NCI-H187 treated with DMSO at 0.1 percent for 48 hours (cell line): Measurements from ENCODE around the gene POMGNT2.
"Not testable (repeated sequence)": the region's sequence is repeated elsewhere in the genome, so short reads cannot be mapped to it uniquely, and the experiment has no call there.

ENCODE experiments used
- DNase-seq: peaks from one replicate; lab custom pipeline; 2025; lab: John Stamatoyannopoulos, UW

The POMGNT2 gene

GRCh38 chr3:43075904-43076661 is 29.8 kb downstream of the POMGNT2 start:
- DNase-seq = no peak

- DNase-seq = no peak
Measured at GRCh38 chr3:43074901-43075689, 30.8 kb downstream of the POMGNT2 start.

GRCh38 chr3:43074482-43074881 is 31.4 kb downstream of the POMGNT2 start:
- DNase-seq = no peak

GRCh38 chr3:43073836-43074220 is 32.1 kb downstream of the POMGNT2 start:
- no peak for DNase-seq

- DNase-seq = no peak
Measured at GRCh38 chr3:43073116-43073835, 32.6 kb downstream of the POMGNT2 start.

- no peak for DNase-seq
Measured at GRCh38 chr3:43072361-43072760, 33.5 kb downstream of the POMGNT2 start.

GRCh38 chr3:43071313-43071893 is 34.5 kb downstream of the POMGNT2 start:
- DNase-seq = no peak

GRCh38 chr3:43070670-43071069 is 35.2 kb downstream of the POMGNT2 start:
- DNase-seq = not testable (repeated sequence)

GRCh38 chr3:43063114-43063513 is 42.8 kb downstream of the POMGNT2 start:
- no peak for DNase-seq

- DNase-seq = no peak
Measured at GRCh38 chr3:43062564-43063040, 43.3 kb downstream of the POMGNT2 start.

GRCh38 chr3:43062040-43062563 is 43.8 kb downstream of the POMGNT2 start:
- no peak for DNase-seq

GRCh38 chr3:43061101-43061895 is 44.6 kb downstream of the POMGNT2 start:
- DNase-seq = no peak

GRCh38 chr3:43059456-43059855 is 46.4 kb downstream of the POMGNT2 start:
- DNase-seq = no peak

- no peak for DNase-seq
Measured at GRCh38 chr3:43055806-43056770, 49.8 kb downstream of the POMGNT2 start.

- no peak for DNase-seq
Measured at GRCh38 chr3:43055393-43055792, 50.5 kb downstream of the POMGNT2 start.

- no peak for DNase-seq
Measured at GRCh38 chr3:43054754-43055153, 51.1 kb downstream of the POMGNT2 start.

- no peak for DNase-seq
Measured at GRCh38 chr3:43053291-43053690, 52.6 kb downstream of the POMGNT2 start.

- no peak for DNase-seq
Measured at GRCh38 chr3:43048470-43048869, 57.4 kb downstream of the POMGNT2 start.

GRCh38 chr3:43046583-43046982 is 59.3 kb downstream of the POMGNT2 start:
- no peak for DNase-seq

- DNase-seq = not testable (repeated sequence)
Measured at GRCh38 chr3:43045079-43045478, 60.8 kb downstream of the POMGNT2 start.
